GM19043 (cell line): Measurements from ENCODE around the gene TMEM184B.

ENCODE experiments used
- ATAC-seq: cut with Tn5 transposase; IDR thresholded peaks from one replicate; pipeline ENCODE4 v1.9.1; 2021; ENCODE audit warnings: low read depth; ENCODE audit not compliant: unreplicated experiment

Gene TMEM184B

GRCh38 chr22:38308791-38309498 lies 36.1 kb upstream of the TMEM184B start:
- no peak for ATAC-seq

GRCh38 chr22:38305471-38306448 lies 33.0 kb upstream of the TMEM184B start:
- peak; percentile 61 for ATAC-seq

GRCh38 chr22:38304526-38304925 lies 31.7 kb upstream of the TMEM184B start:
- no peak for ATAC-seq

GRCh38 chr22:38303974-38304373 lies 31.2 kb upstream of the TMEM184B start:
- no peak for ATAC-seq

GRCh38 chr22:38302906-38303305 lies 30.1 kb upstream of the TMEM184B start:
- no peak for ATAC-seq

- ATAC-seq, result no peak
These were observed 28.1 kb upstream of the TMEM184B start for GRCh38 chr22:38300946-38301345.

GRCh38 chr22:38300197-38300945 lies 27.6 kb upstream of the TMEM184B start:
- no peak for ATAC-seq

- no peak for ATAC-seq
These were observed 26.9 kb upstream of the TMEM184B start for GRCh38 chr22:38299770-38300102.

GRCh38 chr22:38298312-38299005 lies 25.6 kb upstream of the TMEM184B start:
- no peak for ATAC-seq

GRCh38 chr22:38296372-38296771 lies 23.6 kb upstream of the TMEM184B start:
- no peak for ATAC-seq

- no peak for ATAC-seq
These were observed 23.1 kb upstream of the TMEM184B start for GRCh38 chr22:38295863-38296262.

GRCh38 chr22:38295339-38295738 lies 22.5 kb upstream of the TMEM184B start:
- ATAC-seq, result no peak

GRCh38 chr22:38294193-38294592 lies 21.4 kb upstream of the TMEM184B start:
- ATAC-seq, result no peak

GRCh38 chr22:38292694-38293093 lies 19.9 kb upstream of the TMEM184B start:
- ATAC-seq, result no peak

- ATAC-seq, result no peak
These were observed 18.5 kb upstream of the TMEM184B start for GRCh38 chr22:38291201-38291777.

GRCh38 chr22:38290347-38290746 lies 17.5 kb upstream of the TMEM184B start:
- no peak for ATAC-seq

- no peak for ATAC-seq
These were observed 16.8 kb upstream of the TMEM184B start for GRCh38 chr22:38289583-38290082.

GRCh38 chr22:38286915-38287669 lies 14.3 kb upstream of the TMEM184B start:
- no peak for ATAC-seq

GRCh38 chr22:38285018-38285417 lies 12.2 kb upstream of the TMEM184B start:
- ATAC-seq, result no peak
